Measurements from ENCODE around the gene UBAC2.

DNA sequence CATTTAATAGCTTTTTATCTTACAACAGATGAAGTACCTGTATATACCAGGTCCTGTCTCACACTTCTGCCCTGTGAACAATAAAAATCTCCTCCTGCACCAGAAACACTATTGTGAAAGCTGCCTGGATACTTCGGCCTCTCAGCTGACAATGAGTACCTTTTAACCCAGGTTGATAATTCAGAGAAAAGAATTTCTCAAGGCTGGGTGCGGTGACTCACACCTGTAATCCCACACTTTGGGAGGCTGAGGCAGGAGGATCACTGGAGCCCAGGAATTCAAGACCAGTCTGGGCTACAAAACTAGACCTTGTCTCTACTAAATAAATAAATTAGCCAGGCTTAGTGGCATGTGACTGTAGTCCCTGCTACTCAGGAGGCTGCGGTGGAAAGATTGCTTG, 235.3 kb downstream of the UBAC2 start:
- TF ChIP-seq, protein P1, sequence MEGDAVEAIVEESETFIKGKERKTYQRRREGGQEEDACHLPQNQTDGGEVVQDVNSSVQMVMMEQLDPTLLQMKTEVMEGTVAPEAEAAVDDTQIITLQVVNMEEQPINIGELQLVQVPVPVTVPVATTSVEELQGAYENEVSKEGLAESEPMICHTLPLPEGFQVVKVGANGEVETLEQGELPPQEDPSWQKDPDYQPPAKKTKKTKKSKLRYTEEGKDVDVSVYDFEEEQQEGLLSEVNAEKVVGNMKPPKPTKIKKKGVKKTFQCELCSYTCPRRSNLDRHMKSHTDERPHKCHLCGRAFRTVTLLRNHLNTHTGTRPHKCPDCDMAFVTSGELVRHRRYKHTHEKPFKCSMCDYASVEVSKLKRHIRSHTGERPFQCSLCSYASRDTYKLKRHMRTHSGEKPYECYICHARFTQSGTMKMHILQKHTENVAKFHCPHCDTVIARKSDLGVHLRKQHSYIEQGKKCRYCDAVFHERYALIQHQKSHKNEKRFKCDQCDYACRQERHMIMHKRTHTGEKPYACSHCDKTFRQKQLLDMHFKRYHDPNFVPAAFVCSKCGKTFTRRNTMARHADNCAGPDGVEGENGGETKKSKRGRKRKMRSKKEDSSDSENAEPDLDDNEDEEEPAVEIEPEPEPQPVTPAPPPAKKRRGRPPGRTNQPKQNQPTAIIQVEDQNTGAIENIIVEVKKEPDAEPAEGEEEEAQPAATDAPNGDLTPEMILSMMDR (IDR thresholded peaks at IDR 0.05) = no peak
- no peak for TF ChIP-seq POLR2A (IDR thresholded peaks at IDR 0.05)

All from heart left ventricle (tissue), 13 donors.